ENCODE results near the gene XPA.

- no peak for TF ChIP-seq CTCF (IDR thresholded peaks at IDR 0.05)
- TF ChIP-seq POLR2A (IDR thresholded peaks at IDR 0.05), result no peak
Observed at GRCh38 chr9:97717866-97718265, 20.7 kb upstream of the XPA start.
